Stimulated activated memory B cell treated with anti-CD40 and anti-IgM and Interleukin-4, amounts not matched to agents 10 μg/mL and 1 μg/mL and 100 μg/mL, for 72 hours (primary cell): ENCODE results near the gene KRTAP10-3.
"Not testable (repeated sequence)": the region's sequence is repeated elsewhere in the genome, so short reads cannot be mapped to it uniquely, and the experiment has no call there.

ENCODE experiments used
- ATAC-seq: fragments of 150-1000 bp; cut with Tn5 transposase; 2 replicates; pipeline ENCODE4 v1.10.0; 2021
- H3K27ac Mint-ChIP-seq: one replicate; pipeline ENCODE4 v1.8.0; 2022; ENCODE audit warnings: mild to moderate bottlenecking, mixed read lengths
- H3K27me3 Mint-ChIP-seq: one replicate; pipeline ENCODE4 v1.8.0; 2022; ENCODE audit warnings: mixed read lengths
- H3K36me3 Mint-ChIP-seq: one replicate; pipeline ENCODE4 v1.8.0; 2022; ENCODE audit warnings: mixed read lengths
- H3K4me1 Mint-ChIP-seq: one replicate; pipeline ENCODE4 v1.8.0; 2022; ENCODE audit warnings: mixed read lengths
- H3K4me3 Mint-ChIP-seq: one replicate; pipeline ENCODE4 v1.8.0; 2022; ENCODE audit warnings: mild to moderate bottlenecking, moderate library complexity, mixed read lengths
- H3K9me3 Mint-ChIP-seq: one replicate; pipeline ENCODE4 v1.8.0; 2022; ENCODE audit warnings: mixed read lengths

The KRTAP10-3 gene, protein sequence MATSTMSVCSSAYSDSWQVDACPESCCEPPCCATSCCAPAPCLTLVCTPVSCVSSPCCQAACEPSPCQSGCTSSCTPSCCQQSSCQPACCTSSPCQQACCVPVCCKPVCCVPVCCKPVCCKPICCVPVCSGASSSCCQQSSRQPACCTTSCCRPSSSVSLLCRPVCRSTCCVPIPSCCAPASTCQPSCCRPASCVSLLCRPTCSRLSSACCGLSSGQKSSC

DNA sequence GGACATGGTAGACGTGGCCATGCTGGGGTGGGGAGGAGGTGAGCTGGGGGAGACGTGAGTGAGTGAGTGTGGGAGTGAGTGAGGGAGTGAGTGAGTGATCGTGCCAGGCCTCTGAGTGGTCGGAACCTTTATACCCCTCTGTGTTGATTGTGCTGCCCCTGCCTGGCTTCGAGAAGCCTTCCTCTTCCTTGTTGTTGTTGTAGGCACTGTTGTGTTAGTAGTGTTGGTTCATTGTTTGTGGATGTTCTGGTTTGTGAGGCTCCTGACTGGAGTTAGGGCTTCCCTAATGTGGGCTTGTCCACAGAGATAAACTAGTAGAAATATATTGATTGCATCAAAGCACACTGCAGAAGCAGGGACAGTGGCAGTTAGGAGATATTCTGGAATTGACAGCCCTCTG, at the start of gene KRTAP10-3:
Gene KRTAP10-3, minus strand, starts transcription at position 101 of the 400 bp plus-strand sequence. Its CDS starts 80 bp downstream, at position 21.
- no peak within 1 kb of the TSS for H3K4me3 Mint-ChIP-seq
- peaks cover 20% of the 10 kb centered on the region for H3K36me3 Mint-ChIP-seq
- no peak for ATAC-seq
- peaks cover 20% of the 10 kb centered on the region for H3K9me3 Mint-ChIP-seq
- H3K27ac Mint-ChIP-seq = no peak within 1 kb of the TSS
- peaks cover 26% of the 10 kb centered on the region for H3K27me3 Mint-ChIP-seq
- H3K4me1 Mint-ChIP-seq = peaks cover 30% of the 10 kb centered on the region

DNA sequence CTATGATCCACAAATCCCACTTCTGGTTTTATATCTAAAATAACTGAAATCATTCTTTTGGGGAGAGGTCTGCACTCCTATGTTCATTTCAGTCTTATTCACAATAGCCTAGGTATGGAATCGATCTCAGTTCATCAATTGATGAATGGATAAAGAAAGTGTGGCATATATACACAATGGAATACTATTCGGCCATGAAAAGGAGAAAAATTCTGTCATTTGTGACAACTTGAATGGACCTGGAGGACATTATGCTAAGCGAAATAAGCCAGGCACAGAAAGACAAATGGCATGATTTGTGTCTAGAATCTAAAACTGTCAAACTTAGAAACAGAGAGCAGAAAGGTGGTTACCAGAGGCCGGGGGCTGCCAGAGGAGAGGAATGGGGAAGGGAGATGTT, 47.9 kb upstream of the KRTAP10-3 start:
- H3K4me1 Mint-ChIP-seq = no peaks in the 10 kb centered on the region
- H3K27ac Mint-ChIP-seq = no peak overlapping the region
- no peak overlapping the region for H3K4me3 Mint-ChIP-seq
- peaks cover 49% of the 10 kb centered on the region for H3K27me3 Mint-ChIP-seq
- no peak for ATAC-seq
- peaks cover 15% of the 10 kb centered on the region for H3K36me3 Mint-ChIP-seq
- peaks cover 21% of the 10 kb centered on the region for H3K9me3 Mint-ChIP-seq

DNA sequence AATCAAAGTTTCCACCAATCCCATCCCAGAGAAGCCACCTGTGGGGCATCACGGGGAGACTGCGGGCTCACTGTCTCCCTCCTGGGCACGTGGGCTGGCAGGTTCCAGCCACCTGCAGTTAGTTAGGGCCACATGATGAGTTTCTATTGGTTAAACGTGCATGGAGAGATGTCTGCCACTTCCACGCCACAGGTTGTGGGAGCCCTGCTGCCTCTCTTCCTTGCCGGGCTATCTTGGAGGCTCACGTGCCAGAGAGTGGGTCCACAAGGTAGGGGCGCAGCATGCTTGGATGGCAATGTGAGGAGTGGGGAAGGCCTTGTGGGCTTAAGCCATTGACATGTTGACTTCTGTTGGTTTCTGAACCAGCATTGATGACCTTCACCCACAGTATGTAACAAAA, 45.3 kb upstream of the KRTAP10-3 start:
- H3K27me3 Mint-ChIP-seq = peaks cover 66% of the 10 kb centered on the region
- H3K4me3 Mint-ChIP-seq = no peak overlapping the region
- H3K9me3 Mint-ChIP-seq = peaks cover 4% of the 10 kb centered on the region
- no peaks in the 10 kb centered on the region for H3K4me1 Mint-ChIP-seq
- no peak for ATAC-seq
- peaks cover 3% of the 10 kb centered on the region for H3K36me3 Mint-ChIP-seq
- H3K27ac Mint-ChIP-seq = no peak overlapping the region

DNA sequence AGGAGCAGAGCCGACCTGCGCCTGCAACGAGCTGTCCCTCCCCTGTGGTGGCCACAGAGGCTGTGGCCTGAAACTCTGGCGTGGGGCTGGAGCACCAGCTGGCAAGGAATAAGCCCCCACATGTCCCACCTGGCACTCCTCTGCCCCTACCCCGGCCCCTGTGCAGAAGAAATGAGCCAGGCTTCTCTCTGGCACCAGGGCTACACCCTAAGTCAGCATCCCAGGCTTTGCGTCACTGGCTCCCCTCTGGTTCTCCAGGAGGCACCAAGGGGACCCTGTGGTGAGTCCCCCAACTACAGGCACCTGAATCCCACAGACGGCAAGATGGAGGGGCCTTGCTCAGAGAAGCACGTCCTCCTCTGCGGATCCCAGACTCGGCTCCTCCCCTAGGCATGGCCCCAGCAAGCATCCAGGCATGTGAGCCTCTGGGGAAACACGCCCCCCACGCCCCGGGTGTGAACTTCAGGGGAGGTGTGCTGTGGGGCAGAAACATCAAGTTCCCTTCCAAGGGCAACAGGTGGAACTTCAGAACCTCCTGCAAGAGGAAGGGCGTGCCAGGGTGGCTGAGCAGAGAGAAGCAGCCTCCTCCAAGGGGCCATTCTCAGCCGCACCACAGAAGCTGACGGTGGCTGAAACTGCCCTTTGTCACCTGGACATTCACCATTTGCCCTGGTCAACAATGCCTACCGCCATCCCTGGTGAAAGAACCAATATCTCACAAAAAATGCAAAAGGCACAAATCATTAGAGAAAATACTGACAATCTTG, 44.7 kb upstream of the KRTAP10-3 start:
- Mint-ChIP-seq H3K36me3 (peaks cover 4% of the 10 kb centered on the region), H3K27me3 (peaks cover 72% of the 10 kb centered on the region), H3K9me3 (peaks cover 6% of the 10 kb centered on the region), H3K27ac (no peak overlapping the region), H3K4me1 (no peaks in the 10 kb centered on the region), H3K4me3 (no peak overlapping the region)
- no peak for ATAC-seq

DNA sequence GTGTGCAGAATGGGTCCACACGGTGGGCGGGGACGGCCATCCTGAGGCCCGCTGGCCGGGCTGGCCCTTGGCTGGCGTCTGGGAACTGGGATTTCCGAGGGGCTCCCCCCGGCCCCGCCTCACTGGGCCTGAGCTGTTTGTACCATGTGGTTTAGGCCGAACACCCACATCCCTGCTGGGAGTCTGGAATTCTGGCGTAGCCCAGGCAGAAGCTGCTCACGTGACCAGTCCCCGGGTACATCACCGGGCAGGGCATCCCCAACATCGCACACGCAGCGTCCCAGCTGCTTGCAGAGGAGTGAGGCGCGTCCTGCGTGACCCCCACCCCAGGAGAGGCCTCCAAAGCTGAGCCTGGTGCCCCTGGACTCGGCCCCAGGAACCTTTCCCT, 43.9 kb upstream of the KRTAP10-3 start:
- peaks cover 80% of the 10 kb centered on the region for H3K27me3 Mint-ChIP-seq
- peaks cover 4% of the 10 kb centered on the region for H3K36me3 Mint-ChIP-seq
- no peak for ATAC-seq

DNA sequence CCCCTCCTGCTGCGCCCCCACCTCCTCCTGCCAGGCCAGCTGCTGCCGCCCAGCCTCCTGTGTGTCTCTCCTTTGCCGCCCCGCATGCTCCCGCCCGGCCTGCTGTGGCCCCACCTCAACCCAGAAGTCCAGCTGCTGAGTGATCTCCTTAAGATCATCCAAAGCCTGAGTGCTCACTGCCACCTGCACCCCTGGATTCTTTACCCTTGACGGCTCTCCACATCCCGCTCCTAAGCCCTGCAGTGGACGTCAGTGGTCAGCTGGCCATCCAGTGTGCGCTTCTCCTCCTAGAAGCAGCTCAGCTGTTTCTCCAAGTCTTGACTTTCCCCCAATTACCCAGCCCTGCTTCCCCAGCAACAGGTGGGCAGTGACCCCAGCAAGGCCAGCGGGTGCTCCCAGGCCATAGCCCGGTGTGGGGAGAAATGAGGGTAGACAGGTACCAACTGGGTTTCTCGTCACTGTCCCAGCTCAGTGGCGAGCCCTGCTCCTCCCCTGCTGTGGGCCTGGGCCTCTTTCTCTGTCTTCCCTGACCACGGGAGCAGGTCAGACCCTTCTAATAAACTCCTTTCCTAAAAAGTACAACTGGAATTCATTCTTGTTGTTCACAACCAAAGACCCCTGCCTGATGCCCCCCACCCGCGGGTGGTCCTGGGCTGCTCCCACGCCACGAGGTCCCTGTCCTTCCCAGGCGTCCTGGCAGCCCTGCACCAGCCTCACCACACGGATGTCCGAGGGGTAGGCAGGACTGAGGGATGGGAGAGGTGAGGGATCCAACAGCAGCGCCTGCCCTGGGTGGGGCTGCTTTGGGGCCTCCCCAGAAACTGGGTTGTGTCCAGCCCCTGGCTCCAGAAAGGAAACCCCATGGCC, 43.2 kb upstream of the KRTAP10-3 start:
- H3K4me1 Mint-ChIP-seq = no peaks in the 10 kb centered on the region
- no peak overlapping the region for H3K4me3 Mint-ChIP-seq
- peaks cover 81% of the 10 kb centered on the region for H3K27me3 Mint-ChIP-seq
- no peak for ATAC-seq
- peaks cover 9% of the 10 kb centered on the region for H3K9me3 Mint-ChIP-seq
- no peak overlapping the region for H3K27ac Mint-ChIP-seq
- H3K36me3 Mint-ChIP-seq = peaks cover 4% of the 10 kb centered on the region

More for the DNA sequence above, 43.9 kb upstream of the KRTAP10-3 start:
- peaks cover 9% of the 10 kb centered on the region for H3K9me3 Mint-ChIP-seq
- no peaks in the 10 kb centered on the region for H3K4me1 Mint-ChIP-seq
- H3K27ac Mint-ChIP-seq = no peak overlapping the region
- no peak overlapping the region for H3K4me3 Mint-ChIP-seq

DNA sequence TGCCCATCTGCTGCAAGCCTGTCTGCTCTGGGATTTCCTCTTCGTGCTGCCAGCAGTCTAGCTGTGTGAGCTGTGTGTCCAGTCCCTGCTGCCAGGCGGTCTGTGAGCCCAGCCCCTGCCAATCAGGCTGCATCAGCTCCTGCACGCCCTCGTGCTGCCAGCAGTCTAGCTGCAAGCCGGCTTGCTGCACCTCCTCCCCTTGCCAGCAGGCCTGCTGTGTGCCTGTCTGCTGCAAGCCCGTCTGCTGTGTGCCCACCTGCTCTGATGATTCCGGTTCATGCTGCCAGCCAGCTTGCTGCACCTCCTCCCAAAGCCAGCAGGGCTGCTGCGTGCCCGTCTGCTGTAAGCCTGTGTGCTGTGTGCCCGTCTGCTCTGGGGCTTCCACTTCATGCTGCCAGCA, 42.5 kb upstream of the KRTAP10-3 start:
- H3K4me1 Mint-ChIP-seq, H3K4me3 Mint-ChIP-seq, H3K36me3 Mint-ChIP-seq, H3K9me3 Mint-ChIP-seq, ATAC-seq, H3K27ac Mint-ChIP-seq: not testable (repeated sequence)
- H3K27me3 Mint-ChIP-seq = peaks cover 73% of the 10 kb centered on the region

DNA sequence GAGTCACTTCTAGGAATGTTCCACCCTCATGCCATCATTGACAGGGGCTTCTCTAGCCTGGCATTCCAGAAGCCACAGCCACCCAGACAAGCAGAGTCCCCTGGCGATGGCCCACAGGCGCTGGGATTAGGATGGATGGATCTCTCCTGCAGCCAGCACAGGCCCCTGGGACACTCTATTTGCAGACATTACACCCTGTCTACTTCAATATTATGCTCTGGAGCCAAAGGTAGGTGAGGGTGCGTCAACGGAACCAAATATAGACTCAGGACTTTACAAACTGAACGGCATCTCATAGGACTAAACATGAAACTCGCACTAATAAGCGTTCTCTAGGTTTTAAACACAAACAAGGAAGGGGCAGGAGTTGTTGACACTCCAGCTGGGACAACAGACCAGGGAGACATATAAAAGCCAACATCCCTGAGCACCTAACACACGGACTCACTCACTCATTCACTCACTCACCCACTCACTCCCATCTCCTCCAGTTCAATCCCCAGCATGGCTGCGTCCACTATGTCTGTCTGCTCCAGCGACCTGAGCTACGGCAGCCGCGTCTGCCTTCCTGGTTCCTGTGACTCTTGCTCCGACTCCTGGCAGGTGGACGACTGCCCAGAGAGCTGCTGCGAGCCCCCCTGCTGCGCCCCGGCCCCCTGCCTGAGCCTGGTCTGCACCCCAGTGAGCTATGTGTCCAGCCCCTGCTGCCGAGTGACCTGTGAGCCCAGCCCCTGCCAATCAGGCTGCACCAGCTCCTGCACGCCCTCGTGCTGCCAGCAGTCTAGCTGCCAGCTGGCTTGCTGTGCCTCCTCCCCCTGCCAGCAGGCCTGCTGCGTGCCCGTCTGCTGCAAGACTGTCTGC, 41.8 kb upstream of the KRTAP10-3 start, which contains the start of gene KRTAP10-7:
Gene KRTAP10-7, plus strand, starts transcription at position 480 of the 861 bp plus-strand sequence. Its CDS starts 25 bp downstream, at position 505.
- not testable (repeated sequence) for ATAC-seq, H3K36me3 Mint-ChIP-seq, H3K9me3 Mint-ChIP-seq, H3K27ac Mint-ChIP-seq, H3K4me3 Mint-ChIP-seq, H3K4me1 Mint-ChIP-seq
- peaks cover 67% of the 10 kb centered on the region for H3K27me3 Mint-ChIP-seq

DNA sequence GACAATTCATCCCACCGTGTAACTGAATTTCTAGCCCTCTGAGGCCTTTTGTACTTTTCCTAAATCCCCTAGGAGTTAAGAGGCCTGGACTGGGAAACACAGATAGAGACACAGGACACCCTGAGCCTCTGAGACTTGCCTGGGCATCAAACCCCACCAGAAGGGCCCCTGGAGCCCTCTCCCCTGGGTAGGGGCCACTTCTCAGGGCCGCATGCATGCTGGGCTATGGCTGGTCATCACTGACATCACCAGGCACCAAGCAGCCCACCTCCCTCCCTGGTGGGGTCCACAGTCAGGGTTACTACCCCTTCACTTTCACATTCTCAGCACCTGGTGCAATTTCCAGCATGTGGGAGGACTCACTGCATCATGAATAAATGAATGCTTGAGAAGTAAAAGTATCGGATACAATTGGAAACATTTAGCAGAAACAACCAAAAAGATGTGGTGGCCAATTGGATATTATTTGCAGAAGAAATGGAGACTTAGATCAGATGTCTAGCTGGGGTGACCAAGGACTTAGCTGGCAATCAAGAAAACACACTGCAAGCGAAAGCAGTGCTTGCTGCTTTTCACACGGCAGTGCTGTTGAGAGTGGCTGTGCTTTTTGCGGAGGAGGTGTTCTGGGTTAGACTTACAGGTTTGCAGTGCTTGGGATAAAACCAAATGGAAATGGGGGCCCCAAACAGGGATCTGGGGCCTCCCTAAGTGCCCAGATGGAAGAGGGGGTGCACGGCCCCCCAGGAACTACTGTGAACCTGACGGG, 40.9 kb upstream of the KRTAP10-3 start:
- H3K4me1 Mint-ChIP-seq = no peaks in the 10 kb centered on the region
- H3K27ac Mint-ChIP-seq = no peak overlapping the region
- peaks cover 4% of the 10 kb centered on the region for H3K36me3 Mint-ChIP-seq

DNA sequence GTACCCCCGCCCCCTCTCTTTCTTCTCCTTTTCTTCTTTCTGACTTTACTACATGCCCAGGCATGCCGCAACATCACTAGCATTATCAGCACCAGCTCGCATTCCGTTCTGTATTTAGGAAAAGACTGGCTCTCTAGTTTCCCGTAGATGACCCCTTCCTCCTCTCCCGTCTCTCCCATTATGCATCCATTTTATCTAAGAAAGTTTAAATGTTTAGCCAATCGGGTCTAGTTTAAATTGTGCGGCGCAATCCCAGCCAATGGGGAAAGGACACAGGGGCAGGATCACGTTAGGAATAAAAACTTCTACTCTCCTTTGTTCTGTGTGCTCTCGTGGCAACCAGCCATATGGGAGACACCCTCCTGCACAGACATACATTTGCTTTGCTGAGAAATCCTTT, 39.5 kb upstream of the KRTAP10-3 start:
- ATAC-seq = no peak
- Mint-ChIP-seq H3K9me3 (peaks cover 6% of the 10 kb centered on the region), H3K4me1 (no peaks in the 10 kb centered on the region), H3K4me3 (no peak overlapping the region), H3K27me3 (peaks cover 47% of the 10 kb centered on the region), H3K36me3 (peaks cover 4% of the 10 kb centered on the region), H3K27ac (no peak overlapping the region)

More for the DNA sequence above, 40.9 kb upstream of the KRTAP10-3 start:
- Mint-ChIP-seq H3K4me3 (no peak overlapping the region), H3K9me3 (peaks cover 6% of the 10 kb centered on the region), H3K27me3 (peaks cover 61% of the 10 kb centered on the region)
- no peak for ATAC-seq

DNA sequence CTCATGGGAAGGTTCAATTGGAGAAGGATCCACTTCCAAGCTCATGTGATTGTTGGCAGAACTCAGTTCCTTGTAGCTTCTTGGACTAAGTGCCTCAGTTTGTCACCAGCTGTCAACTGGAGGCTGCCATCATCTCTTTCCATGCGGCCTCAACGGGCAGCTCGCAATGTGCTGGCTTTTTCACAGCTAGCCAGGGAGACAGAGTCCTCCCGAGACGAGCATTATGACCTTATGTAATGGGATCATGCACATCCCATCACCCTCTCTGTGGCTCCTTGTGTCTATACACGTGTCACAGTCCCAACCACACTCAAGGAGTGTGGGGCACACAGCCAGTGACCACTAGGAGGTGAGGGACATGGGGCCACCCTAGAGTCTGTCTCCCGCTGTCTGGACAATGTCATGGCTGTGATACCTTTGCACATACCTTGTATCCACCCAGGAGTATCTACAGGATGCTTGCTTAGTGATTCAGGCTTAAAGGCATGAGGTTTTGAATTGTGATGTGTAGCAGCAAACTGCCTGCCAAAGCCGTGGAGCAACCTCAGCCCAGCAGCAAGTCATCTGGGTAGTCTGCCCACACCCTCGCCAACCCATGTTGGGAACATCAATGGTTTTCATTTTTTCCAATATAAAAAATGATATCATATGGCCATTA, 37.6 kb upstream of the KRTAP10-3 start:
- Mint-ChIP-seq H3K36me3 (peaks cover 4% of the 10 kb centered on the region), H3K4me1 (no peaks in the 10 kb centered on the region), H3K4me3 (no peak overlapping the region), H3K27ac (no peak overlapping the region), H3K27me3 (peaks cover 41% of the 10 kb centered on the region), H3K9me3 (peaks cover 6% of the 10 kb centered on the region)
- peak; percentile 37 for ATAC-seq

DNA sequence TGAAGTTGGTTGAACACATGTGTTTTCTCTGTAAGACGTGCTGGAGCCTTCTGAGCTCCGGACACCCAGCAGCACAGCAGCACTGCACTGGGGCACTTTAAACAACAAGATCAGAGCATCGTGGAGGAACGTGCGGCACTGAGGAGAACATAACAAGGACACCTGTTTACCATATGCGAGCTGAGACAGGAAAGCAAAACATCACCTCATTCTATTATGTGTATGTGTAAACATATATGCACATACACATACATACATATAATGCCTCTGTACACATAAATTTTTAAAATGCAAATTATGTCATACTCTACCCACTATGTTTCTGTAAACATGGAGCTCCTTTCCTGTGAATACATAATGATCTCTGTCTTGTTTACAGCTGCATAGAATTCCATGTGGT, 36.9 kb upstream of the KRTAP10-3 start:
- no peak overlapping the region for H3K4me3 Mint-ChIP-seq
- peaks cover 4% of the 10 kb centered on the region for H3K36me3 Mint-ChIP-seq
- no peaks in the 10 kb centered on the region for H3K4me1 Mint-ChIP-seq
- H3K27ac Mint-ChIP-seq = no peak overlapping the region
- ATAC-seq = no peak
- H3K9me3 Mint-ChIP-seq = peaks cover 6% of the 10 kb centered on the region
- peaks cover 41% of the 10 kb centered on the region for H3K27me3 Mint-ChIP-seq

DNA sequence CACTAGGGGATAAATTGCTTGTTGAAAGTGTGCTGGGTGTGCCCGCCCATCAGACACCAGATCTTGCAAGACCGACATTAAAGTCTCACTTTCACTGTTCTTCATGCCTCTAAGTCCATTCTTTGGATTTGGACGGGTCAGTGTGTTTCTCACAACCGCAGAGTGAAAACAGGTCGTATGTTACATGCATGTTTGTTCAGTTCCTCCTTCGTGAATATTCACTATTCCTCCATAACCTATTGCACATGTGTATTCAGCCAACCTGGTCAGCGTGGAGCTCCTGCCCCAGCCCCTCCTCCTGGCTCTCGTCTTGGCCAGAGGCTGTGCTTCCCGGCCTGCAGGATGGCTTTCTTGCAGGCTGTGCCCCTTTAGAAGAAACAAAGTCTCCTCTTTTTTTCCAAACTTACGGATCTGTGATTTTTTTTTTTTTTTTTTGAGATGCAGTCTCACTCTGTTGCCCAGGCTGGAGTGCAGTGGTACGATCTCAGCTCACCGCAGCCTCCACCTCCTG, 35.9 kb upstream of the KRTAP10-3 start:
- peaks cover 47% of the 10 kb centered on the region for H3K27me3 Mint-ChIP-seq
- peaks cover 6% of the 10 kb centered on the region for H3K9me3 Mint-ChIP-seq
- H3K4me3 Mint-ChIP-seq = no peak overlapping the region
- H3K36me3 Mint-ChIP-seq = peaks cover 4% of the 10 kb centered on the region
- H3K4me1 Mint-ChIP-seq = no peaks in the 10 kb centered on the region
- H3K27ac Mint-ChIP-seq = no peak overlapping the region
- no peak for ATAC-seq
